ENCODE data around the gene PHF8.

DNA sequence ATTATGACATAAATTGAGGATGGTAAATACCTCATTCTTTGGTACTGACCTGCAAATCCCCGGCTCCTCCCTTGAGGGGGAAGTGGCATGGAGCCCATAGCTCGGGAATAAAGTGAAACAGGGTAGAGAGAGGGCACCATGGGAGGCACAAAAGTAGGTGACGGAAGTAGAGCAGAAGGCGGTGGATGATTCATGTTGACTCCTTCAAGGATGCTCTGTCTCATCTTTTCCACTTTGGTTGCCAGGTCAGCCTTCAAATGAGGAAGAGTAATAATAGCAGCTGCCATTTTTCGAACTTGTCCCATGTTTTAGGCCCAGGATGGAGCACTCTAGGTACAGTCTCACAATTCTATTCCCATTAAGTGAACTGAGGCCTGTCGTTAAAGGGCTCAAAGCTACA, 41.4 kb upstream of the PHF8 start:
- TF ChIP-seq, protein P1, sequence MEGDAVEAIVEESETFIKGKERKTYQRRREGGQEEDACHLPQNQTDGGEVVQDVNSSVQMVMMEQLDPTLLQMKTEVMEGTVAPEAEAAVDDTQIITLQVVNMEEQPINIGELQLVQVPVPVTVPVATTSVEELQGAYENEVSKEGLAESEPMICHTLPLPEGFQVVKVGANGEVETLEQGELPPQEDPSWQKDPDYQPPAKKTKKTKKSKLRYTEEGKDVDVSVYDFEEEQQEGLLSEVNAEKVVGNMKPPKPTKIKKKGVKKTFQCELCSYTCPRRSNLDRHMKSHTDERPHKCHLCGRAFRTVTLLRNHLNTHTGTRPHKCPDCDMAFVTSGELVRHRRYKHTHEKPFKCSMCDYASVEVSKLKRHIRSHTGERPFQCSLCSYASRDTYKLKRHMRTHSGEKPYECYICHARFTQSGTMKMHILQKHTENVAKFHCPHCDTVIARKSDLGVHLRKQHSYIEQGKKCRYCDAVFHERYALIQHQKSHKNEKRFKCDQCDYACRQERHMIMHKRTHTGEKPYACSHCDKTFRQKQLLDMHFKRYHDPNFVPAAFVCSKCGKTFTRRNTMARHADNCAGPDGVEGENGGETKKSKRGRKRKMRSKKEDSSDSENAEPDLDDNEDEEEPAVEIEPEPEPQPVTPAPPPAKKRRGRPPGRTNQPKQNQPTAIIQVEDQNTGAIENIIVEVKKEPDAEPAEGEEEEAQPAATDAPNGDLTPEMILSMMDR (IDR thresholded peaks at IDR 0.05) = no peak
- no peak for TF ChIP-seq POLR2A (IDR thresholded peaks at IDR 0.05)

All from stomach (tissue), 4 donors.